Progenitor cell of endocrine pancreas (in vitro differentiated cells): Measurements from ENCODE around the gene KMT5B. TPM values are rescaled to one million over a fixed set of nuclear protein-coding genes. Genes with fewer than 3 reads are reported as not detected.
A peak's percentile ranks its signal among the peaks of the same experiment; 100 is the strongest.

ENCODE experiments used
- DNase-seq: peaks from one replicate; pipeline ENCODE4 v3.0.0; 2021; ENCODE audit warnings: low spot score; ENCODE audit not compliant: unreplicated experiment
- H3K27ac Mint-ChIP-seq: 2 replicates; pipeline ENCODE4 v1.8.0; 2021; ENCODE audit warnings: mild to moderate bottlenecking, moderate library complexity, mixed read lengths
- H3K27me3 Mint-ChIP-seq: 2 replicates; pipeline ENCODE4 v1.8.0; 2021; ENCODE audit warnings: mixed read lengths
- H3K36me3 Mint-ChIP-seq: 2 replicates; pipeline ENCODE4 v1.8.0; 2022; ENCODE audit warnings: mixed read lengths; ENCODE audit not compliant: insufficient read depth
- H3K4me1 Mint-ChIP-seq: 2 replicates; pipeline ENCODE4 v1.8.0; 2021; ENCODE audit warnings: low read depth, mixed read lengths
- H3K4me3 Mint-ChIP-seq: 2 replicates; pipeline ENCODE4 v1.8.0; 2021; ENCODE audit warnings: low read depth, mild to moderate bottlenecking, moderate library complexity, mixed read lengths
- H3K9me3 Mint-ChIP-seq: 2 replicates; pipeline ENCODE4 v1.8.0; 2021; ENCODE audit warnings: low read depth, mixed read lengths
- CTCF ChIP-seq: fragments of 200-600 bp; sonication (generic); IDR thresholded peaks from one replicate; pipeline ENCODE4 v1.5.0; 2021; ENCODE audit warnings: antibody characterized with exemption, mild to moderate bottlenecking; ENCODE audit not compliant: unreplicated experiment
- total RNA-seq: library from RNA; stranded (reverse); gene quantifications from 2 replicates; pipeline ENCODE4 v1.2.1, GENCODE V29; 2021

The KMT5B gene
- total RNA-seq, 1 donor from 2014 or later: 67.5 TPM

DNA sequence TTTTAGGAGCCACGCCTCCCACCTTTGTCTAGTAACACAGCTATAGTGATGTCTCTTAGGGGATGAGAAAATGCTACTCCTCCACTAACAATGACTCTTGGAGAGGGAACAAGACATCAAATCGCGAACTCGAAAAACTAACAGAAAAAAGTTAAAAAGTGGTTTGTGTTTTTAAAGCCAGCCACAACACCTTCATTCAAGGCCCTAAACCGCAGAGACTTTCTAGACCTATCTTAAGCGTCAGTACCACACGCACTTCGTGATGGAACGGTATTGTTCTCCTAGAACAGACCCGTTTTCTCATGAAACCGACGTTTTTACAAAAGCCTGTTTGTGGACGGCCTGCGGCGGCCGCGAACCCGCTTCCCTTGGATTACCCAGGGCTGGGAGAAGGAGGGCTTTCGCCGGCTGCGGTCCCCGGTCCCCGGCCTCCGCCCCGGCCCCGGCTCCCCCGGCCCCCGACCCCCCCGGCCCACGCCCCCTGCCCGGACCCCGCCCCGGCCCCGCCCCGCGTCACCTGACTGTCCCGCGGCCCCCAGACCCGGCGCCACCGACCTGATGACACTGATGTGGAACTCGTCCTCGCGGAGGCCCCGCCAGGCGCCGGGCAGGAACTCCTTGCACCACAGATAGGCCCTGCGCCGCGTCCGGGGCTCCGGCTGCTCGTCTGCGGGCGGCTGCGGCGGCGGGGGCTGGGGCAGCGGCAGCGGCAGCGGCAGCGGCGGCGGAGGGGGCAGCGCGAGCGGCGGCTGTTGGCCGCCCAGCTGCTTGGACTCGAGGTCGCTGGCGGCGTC, 92.6 kb downstream of the KMT5B start:
- peak overlapping the region; percentile 84 for H3K4me3 Mint-ChIP-seq
- peaks cover 2% of the 10 kb centered on the region for H3K36me3 Mint-ChIP-seq
- no peaks in the 10 kb centered on the region for H3K9me3 Mint-ChIP-seq
- peak; percentile 47 for DNase-seq
- peaks cover 27% of the 10 kb centered on the region for H3K4me1 Mint-ChIP-seq
- H3K27ac Mint-ChIP-seq: peak overlapping the region; percentile 97
- TF ChIP-seq CTCF: no peak
- no peaks in the 10 kb centered on the region for H3K27me3 Mint-ChIP-seq

GRCh38 chr11:68118706-68119448, 94.2 kb downstream of the KMT5B start:
- Mint-ChIP-seq H3K27ac (peak overlapping the region; percentile 27), H3K4me3 (peak overlapping the region; percentile 84), H3K27me3 (no peaks in the 10 kb centered on the region), H3K9me3 (no peaks in the 10 kb centered on the region), H3K4me1 (peaks cover 27% of the 10 kb centered on the region), H3K36me3 (peaks cover 2% of the 10 kb centered on the region)
- DNase-seq: no peak
- TF ChIP-seq CTCF: no peak

DNA sequence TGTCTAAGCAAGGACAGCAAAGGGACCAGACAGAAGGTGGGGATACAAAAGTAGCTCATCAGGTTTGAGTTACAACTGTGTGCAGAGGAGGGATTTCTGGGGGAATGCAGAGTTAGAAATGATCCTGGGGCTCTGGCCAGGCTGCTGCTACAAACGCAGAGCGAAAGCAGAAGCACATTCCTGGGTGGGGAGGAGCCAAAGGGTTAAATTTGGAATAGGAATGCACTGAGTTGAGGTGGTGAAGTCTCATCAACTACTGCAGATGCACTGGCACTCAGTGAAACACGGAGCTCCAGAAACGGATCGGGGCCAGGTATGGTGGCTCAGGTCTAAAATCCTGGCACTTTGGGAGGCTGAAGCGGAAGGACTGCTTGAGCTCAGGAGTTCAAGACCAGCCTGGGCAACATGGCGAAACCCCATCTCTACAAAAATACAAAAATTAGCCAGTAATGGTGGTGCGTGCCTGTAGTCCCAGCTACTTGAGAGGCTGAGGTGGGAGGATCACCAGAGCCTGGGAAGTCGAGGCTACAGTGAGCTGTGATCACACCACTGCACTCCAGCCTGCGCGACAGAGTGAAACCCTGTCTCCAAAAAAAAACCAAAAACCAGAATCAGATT, 95.1 kb downstream of the KMT5B start:
- no peaks in the 10 kb centered on the region for H3K9me3 Mint-ChIP-seq
- peak overlapping the region; percentile 28 for H3K4me3 Mint-ChIP-seq
- TF ChIP-seq CTCF: no peak
- peak overlapping the region; percentile 79 for H3K27ac Mint-ChIP-seq
- DNase-seq: no peak
- no peaks in the 10 kb centered on the region for H3K27me3 Mint-ChIP-seq
- H3K4me1 Mint-ChIP-seq: peaks cover 27% of the 10 kb centered on the region
- H3K36me3 Mint-ChIP-seq: peaks cover 2% of the 10 kb centered on the region

DNA sequence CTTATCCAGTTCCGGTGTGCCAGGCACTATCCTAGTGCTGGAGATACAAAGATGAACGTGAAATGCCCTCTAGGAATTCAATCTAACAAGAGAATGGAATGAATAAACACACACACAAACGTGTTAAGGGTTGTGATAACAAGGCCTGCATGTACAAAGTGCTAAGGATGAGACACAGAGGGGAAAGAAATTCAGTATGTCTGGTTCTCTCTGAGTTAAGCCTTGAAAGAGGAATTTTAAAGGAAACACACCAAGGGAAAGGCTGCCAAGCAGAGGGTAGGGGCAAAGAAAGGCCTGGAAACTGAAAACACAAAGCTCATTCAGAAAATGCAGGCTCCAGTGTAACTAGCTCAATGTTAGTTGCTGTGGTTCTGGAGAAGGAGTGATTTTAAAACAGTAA, 96.1 kb downstream of the KMT5B start:
- Mint-ChIP-seq H3K27me3 (no peaks in the 10 kb centered on the region), H3K27ac (peak overlapping the region; percentile 83), H3K4me1 (peaks cover 25% of the 10 kb centered on the region), H3K36me3 (peaks cover 5% of the 10 kb centered on the region), H3K4me3 (no peak overlapping the region), H3K9me3 (no peaks in the 10 kb centered on the region)
- no peak for DNase-seq
- TF ChIP-seq CTCF: no peak

DNA sequence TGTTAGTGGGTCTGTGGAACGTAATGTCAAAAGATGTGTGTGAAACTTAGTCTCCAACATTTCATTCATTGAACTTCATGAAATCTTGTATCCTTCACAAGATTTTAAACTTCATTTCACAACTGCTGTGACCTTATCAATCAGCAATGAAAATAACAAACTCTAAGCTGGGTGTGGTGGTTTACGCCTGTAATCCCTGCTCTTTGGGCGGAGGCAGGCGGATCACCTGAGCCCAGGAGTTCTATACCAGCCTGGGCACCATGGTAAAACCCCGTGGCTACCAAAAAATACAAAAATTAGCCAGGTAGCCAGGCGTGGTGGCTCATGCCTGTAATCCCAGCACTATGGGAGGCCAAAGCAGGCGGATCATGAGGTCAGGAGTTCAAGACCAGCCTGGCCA, 97.0 kb downstream of the KMT5B start:
- Mint-ChIP-seq H3K27me3 (no peaks in the 10 kb centered on the region), H3K27ac (no peak overlapping the region), H3K9me3 (no peaks in the 10 kb centered on the region), H3K36me3 (peaks cover 5% of the 10 kb centered on the region), H3K4me3 (no peak overlapping the region), H3K4me1 (peaks cover 24% of the 10 kb centered on the region)
- TF ChIP-seq CTCF: no peak
- DNase-seq: no peak
